ENCODE measurements around the gene CLEC17A.
"Not testable (repeated sequence)": the region's sequence is repeated elsewhere in the genome, so short reads cannot be mapped to it uniquely, and the experiment has no call there.

CLEC17A gene

DNA sequence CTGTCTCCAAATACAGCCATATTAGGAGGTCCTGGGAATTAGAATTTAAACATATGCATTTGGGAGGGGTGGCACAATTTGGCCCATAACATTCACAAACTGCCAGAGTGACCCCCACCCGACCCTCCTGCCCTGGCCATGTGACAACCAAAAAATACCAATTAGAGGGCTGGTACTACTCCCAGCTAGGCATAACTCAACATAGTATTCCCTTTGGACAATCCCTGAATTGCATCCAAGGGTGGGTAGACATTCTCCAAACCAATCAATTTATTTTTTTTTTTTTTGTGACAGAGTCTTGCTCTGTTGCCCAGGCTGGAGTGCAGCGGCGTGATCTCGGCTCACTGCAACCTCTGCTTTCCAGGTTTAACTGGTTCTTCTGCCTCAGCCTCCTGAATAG lies 29.8 kb downstream of the CLEC17A start:
- Histone ChIP-seq H3K4me1 (ENCODE audit: control insufficient read depth, insufficient read depth, low read length) (no peaks in the 10 kb centered on the region), H3K27me3 (ENCODE audit: control insufficient read depth, insufficient read depth, low read length, poor library complexity, severe bottlenecking) (no peaks in the 10 kb centered on the region), H3K4me3 (ENCODE audit: insufficient read depth, low read depth, low read length) (no peak overlapping the region), H3K36me3 (ENCODE audit: control insufficient read depth, insufficient read depth, low read length) (no peaks in the 10 kb centered on the region), H3K27ac (ENCODE audit: insufficient read depth, low read depth, low read length, poor library complexity, severe bottlenecking) (no peak overlapping the region), H3K9me3 (ENCODE audit: control insufficient read depth, low read length) (peaks cover 10% of the 10 kb centered on the region)
- WGBS, 2 experiments = 82% methylated on average over 4 of the region's 4 CpGs

DNA sequence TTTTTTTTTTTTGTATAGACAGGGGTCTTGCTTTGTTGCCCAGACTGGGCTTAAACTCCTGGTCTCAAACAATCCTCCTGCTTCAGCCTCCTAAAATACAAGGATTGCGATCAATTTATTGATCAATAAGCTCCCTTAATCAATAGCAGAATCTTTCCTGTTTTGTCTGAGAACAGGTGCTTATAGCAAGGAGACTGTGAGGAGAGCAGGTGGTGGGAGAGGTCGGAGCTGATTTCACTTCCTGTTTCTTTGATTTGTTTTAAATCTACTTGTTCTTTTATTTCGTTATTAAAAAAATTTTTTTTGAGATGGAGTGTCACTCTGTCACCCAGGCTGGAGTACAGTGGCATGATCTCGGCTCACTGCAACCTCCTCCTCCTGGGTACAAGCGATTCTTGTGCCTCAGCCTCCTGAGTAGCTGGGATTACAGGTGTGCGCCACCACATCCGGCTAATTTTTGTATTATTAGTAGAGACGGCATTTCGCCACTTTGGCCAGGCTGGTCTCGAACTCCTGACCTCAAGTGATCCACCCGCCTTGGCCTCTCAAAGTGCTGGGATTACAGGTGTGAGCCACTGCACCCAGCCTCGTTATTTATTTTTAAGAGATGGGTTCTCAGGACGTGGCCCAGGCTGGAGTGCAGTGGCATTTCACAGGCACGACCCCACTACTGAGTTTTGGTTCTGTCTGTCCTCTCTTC lies 30.7 kb downstream of the CLEC17A start:
- H3K4me1 ChIP-seq (ENCODE audit: control insufficient read depth, insufficient read depth, low read length); H3K36me3 ChIP-seq (ENCODE audit: control insufficient read depth, insufficient read depth, low read length); H3K4me3 ChIP-seq (ENCODE audit: insufficient read depth, low read depth, low read length); H3K27me3 ChIP-seq (ENCODE audit: control insufficient read depth, insufficient read depth, low read length, poor library complexity, severe bottlenecking); H3K27ac ChIP-seq (ENCODE audit: insufficient read depth, low read depth, low read length, poor library complexity, severe bottlenecking): not testable (repeated sequence)
- WGBS, 2 experiments = 71 to 72% methylated on average over 14 of the region's 14 CpGs
- H3K9me3 ChIP-seq (ENCODE audit: control insufficient read depth, low read length) = peaks cover 10% of the 10 kb centered on the region

DNA sequence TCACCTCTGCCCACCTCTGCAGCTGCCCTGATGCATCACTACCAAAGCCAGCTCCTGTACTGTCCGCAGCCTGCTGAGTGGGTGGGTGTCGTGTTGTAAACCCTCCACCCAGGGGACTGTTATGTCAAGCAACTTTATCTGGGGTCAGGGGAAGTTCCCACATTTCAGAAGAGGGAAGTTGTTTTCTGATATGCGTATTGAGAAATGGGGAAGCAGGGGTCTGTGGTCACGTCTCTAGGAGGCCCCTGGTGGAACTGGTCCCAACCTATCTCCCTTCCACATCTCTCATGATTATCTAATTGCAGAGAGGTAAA lies 31.2 kb downstream of the CLEC17A start:
- Histone ChIP-seq H3K4me3 (ENCODE audit: insufficient read depth, low read depth, low read length) (no peak overlapping the region), H3K27ac (ENCODE audit: insufficient read depth, low read depth, low read length, poor library complexity, severe bottlenecking) (no peak overlapping the region), H3K9me3 (ENCODE audit: control insufficient read depth, low read length) (peaks cover 13% of the 10 kb centered on the region), H3K27me3 (ENCODE audit: control insufficient read depth, insufficient read depth, low read length, poor library complexity, severe bottlenecking) (no peaks in the 10 kb centered on the region), H3K36me3 (ENCODE audit: control insufficient read depth, insufficient read depth, low read length) (no peaks in the 10 kb centered on the region), H3K4me1 (ENCODE audit: control insufficient read depth, insufficient read depth, low read length) (no peaks in the 10 kb centered on the region)
- 72 to 93% methylated on average over 3 to 4 of the region's 4 CpGs for WGBS, 2 experiments

DNA sequence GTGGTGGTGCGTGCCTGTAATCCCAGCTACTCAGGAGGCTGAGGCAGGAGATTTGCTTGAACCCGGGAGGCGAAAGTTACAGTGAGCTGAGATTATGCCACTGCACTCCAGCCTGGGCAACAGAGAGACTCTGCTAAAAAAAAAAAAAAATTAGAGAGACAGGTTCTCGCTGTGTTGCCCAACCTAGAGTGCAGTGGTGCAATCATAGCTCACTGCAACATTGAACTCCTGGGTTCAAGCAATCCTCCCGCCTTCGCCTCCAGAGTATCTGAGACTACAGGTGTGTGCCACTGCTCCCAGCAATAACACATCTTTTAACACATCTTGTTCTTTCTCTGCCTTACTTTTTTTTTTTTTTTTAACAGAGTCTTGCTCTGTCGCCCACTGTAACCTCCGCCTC lies 32.7 kb downstream of the CLEC17A start:
- Histone ChIP-seq H3K9me3 (ENCODE audit: control insufficient read depth, low read length) (peaks cover 12% of the 10 kb centered on the region), H3K27ac (ENCODE audit: insufficient read depth, low read depth, low read length, poor library complexity, severe bottlenecking) (no peak overlapping the region)

DNA sequence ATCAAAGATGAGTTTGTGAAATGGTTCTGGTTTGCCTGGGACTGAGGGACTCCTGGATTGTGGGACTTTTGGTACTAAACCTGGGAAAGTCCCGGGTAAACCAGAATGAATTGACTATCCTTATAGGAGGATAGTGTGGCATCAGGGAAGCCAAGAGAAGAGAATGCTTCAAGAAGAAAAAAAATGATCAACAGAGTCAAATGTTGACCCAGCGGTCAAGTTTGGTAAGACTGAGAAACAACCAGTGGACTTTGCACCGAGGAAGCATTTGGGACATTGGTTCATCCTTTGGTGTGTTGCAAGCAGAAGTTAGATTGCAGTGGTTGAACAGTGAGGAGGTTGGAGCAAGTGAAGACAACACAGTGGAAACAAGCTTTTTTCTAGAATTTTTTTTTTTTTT lies 33.5 kb downstream of the CLEC17A start:
- WGBS, 2 experiments = 77 to 81% methylated on average over 3 of the region's 3 CpGs
- no peak overlapping the region for H3K4me3 ChIP-seq (ENCODE audit: insufficient read depth, low read depth, low read length)
- no peak overlapping the region for H3K27ac ChIP-seq (ENCODE audit: insufficient read depth, low read depth, low read length, poor library complexity, severe bottlenecking)
- H3K4me1 ChIP-seq (ENCODE audit: control insufficient read depth, insufficient read depth, low read length) = no peaks in the 10 kb centered on the region
- H3K36me3 ChIP-seq (ENCODE audit: control insufficient read depth, insufficient read depth, low read length) = no peaks in the 10 kb centered on the region
- peaks cover 9% of the 10 kb centered on the region for H3K9me3 ChIP-seq (ENCODE audit: control insufficient read depth, low read length)
- no peaks in the 10 kb centered on the region for H3K27me3 ChIP-seq (ENCODE audit: control insufficient read depth, insufficient read depth, low read length, poor library complexity, severe bottlenecking)

More for the DNA sequence above, 32.7 kb downstream of the CLEC17A start:
- H3K4me1 ChIP-seq (ENCODE audit: control insufficient read depth, insufficient read depth, low read length) = no peaks in the 10 kb centered on the region
- H3K27me3 ChIP-seq (ENCODE audit: control insufficient read depth, insufficient read depth, low read length, poor library complexity, severe bottlenecking) = no peaks in the 10 kb centered on the region
- H3K36me3 ChIP-seq (ENCODE audit: control insufficient read depth, insufficient read depth, low read length) = no peaks in the 10 kb centered on the region
- H3K4me3 ChIP-seq (ENCODE audit: insufficient read depth, low read depth, low read length) = no peak overlapping the region
- 89 to 91% methylated on average over 8 of the region's 8 CpGs for WGBS, 2 experiments

DNA sequence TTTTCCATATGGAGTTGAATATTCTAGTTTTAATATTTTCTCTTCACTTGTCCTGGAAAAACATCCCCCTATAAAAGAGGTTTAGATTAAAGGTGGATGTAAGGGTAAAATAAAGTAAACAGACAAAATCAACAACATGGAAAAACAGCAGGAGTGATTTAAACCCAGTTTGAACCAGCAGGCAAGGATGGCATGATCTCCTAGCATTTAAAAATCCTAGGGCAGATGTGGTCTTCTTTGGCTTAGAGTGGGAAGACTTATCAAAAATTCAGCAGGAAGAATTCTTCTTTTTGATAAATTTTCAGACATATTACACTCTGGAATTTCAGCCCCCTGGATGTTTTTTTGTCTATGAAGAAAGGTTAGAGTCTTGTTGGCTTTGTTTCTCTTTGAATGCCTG lies 36.5 kb downstream of the CLEC17A start:
- Histone ChIP-seq H3K9me3 (ENCODE audit: control insufficient read depth, low read length) (peaks cover 7% of the 10 kb centered on the region), H3K4me1 (ENCODE audit: control insufficient read depth, insufficient read depth, low read length) (no peaks in the 10 kb centered on the region), H3K27me3 (ENCODE audit: control insufficient read depth, insufficient read depth, low read length, poor library complexity, severe bottlenecking) (no peaks in the 10 kb centered on the region), H3K36me3 (ENCODE audit: control insufficient read depth, insufficient read depth, low read length) (no peaks in the 10 kb centered on the region), H3K27ac (ENCODE audit: insufficient read depth, low read depth, low read length, poor library complexity, severe bottlenecking) (no peak overlapping the region), H3K4me3 (ENCODE audit: insufficient read depth, low read depth, low read length) (no peak overlapping the region)

DNA sequence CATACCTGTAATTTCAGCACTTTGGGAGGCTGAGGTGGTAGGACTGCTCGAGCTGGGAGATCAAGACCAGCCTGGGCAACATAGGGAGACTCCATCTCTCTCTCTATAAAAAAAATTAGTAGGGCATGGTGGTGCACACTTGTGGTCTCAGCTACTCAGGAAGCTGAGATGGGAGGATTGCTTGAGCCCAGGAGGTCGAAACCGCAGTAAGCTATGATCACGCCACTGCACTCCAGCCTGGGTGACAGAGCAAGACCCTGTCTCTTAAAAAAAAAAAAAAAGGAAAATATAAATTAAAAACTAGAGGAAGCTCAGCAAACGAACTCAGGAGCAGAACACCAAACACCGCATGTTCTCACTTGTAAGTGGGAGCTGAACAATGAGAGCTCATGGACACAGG lies 41.6 kb downstream of the CLEC17A start:
- H3K4me3 ChIP-seq (ENCODE audit: insufficient read depth, low read depth, low read length); H3K27ac ChIP-seq (ENCODE audit: insufficient read depth, low read depth, low read length, poor library complexity, severe bottlenecking); H3K9me3 ChIP-seq (ENCODE audit: control insufficient read depth, low read length); H3K36me3 ChIP-seq (ENCODE audit: control insufficient read depth, insufficient read depth, low read length); H3K27me3 ChIP-seq (ENCODE audit: control insufficient read depth, insufficient read depth, low read length, poor library complexity, severe bottlenecking); H3K4me1 ChIP-seq (ENCODE audit: control insufficient read depth, insufficient read depth, low read length): not testable (repeated sequence)
- 76% methylated on average over 6 of the region's 6 CpGs for whole genome bisulfite sequencing, 2 experiments

DNA sequence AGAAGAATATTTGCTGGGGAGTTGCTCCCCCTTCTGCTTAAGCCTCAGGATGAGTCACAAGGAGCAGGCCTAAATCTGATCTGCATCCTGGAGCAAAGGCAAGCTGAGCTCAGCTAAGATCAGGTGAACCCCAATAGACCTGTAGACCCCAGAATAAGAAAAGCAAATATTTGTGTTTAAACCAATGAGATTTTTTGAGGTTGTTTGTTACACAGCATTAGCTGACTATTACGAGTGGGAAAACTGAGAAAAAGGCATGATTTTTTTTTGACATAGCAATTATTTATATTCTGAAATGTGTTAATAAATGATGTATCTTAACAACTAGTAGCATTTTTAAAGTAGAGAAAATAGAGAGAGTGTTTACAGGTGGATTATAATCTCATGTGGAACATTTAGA lies 46.7 kb downstream of the CLEC17A start:
- H3K4me3 ChIP-seq (ENCODE audit: insufficient read depth, low read depth, low read length) = no peak overlapping the region
- peaks cover 7% of the 10 kb centered on the region for H3K9me3 ChIP-seq (ENCODE audit: control insufficient read depth, low read length)
- no peak overlapping the region for H3K27ac ChIP-seq (ENCODE audit: insufficient read depth, low read depth, low read length, poor library complexity, severe bottlenecking)
- no peaks in the 10 kb centered on the region for H3K27me3 ChIP-seq (ENCODE audit: control insufficient read depth, insufficient read depth, low read length, poor library complexity, severe bottlenecking)
- no peaks in the 10 kb centered on the region for H3K4me1 ChIP-seq (ENCODE audit: control insufficient read depth, insufficient read depth, low read length)
- WGBS, 2 experiments = 70 to 100% methylated on average over 1 of the region's 1 CpG
- no peaks in the 10 kb centered on the region for H3K36me3 ChIP-seq (ENCODE audit: control insufficient read depth, insufficient read depth, low read length)

DNA sequence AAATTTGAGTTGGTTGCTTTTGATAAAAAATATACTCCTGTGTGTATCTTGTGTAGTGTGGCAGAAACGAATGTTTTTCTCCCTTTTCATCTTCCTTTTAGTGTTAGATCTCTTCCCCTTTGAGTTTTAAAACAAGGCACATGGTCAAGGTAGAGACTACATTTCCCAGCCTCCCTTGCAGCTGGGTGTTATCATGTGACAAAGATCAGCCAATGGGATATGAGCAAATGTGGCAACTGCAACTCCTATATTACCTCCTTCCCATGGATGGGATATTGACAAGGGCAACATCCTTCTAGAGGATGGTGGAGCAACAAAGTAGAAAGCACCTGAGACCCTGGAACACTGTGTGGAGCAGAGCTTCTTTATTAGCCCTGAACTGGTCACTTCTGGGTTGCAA lies 49.4 kb downstream of the CLEC17A start:
- Histone ChIP-seq H3K4me1 (ENCODE audit: control insufficient read depth, insufficient read depth, low read length) (no peaks in the 10 kb centered on the region), H3K9me3 (ENCODE audit: control insufficient read depth, low read length) (peaks cover 11% of the 10 kb centered on the region), H3K36me3 (ENCODE audit: control insufficient read depth, insufficient read depth, low read length) (no peaks in the 10 kb centered on the region), H3K27me3 (ENCODE audit: control insufficient read depth, insufficient read depth, low read length, poor library complexity, severe bottlenecking) (no peaks in the 10 kb centered on the region), H3K4me3 (ENCODE audit: insufficient read depth, low read depth, low read length) (no peak overlapping the region), H3K27ac (ENCODE audit: insufficient read depth, low read depth, low read length, poor library complexity, severe bottlenecking) (no peak overlapping the region)
- WGBS, 2 experiments = 9 to 22% methylated on average over 1 of the region's 1 CpG

DNA sequence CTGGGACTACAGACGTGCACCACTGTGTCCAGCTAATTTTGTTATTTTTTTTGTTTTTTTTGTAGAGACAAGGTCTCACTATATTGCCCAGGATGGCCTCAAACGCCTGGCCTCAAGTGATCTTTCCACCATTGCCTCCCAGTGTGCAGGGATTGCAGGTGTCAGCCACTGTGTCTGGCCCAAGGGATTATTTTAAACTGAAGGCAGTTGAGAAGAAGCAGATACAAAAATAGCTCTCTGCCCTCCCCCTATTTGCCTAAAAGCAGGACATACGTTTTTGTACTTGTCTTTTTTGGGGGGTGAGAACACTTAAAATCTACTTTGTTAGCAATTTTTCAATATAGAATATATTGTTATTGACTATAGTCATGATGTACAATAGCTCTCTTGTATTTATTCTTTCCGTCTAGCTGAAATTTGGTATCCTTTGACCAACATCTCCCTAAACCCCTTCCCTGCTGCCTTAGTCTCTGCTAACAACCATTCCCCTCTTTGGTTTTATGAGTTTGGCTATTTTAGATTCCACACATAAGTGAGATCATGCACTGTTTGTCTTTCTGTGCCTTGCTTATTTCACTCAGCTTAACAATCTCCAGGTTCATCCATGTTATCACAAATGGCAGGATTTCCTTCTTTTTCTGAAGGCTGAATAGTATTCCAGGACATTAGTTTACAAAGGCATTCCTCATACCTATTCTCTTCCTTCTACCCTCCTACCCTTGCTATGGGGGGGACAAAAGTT lies 56.8 kb downstream of the CLEC17A start:
- Histone ChIP-seq H3K9me3 (ENCODE audit: control insufficient read depth, low read length) (peaks cover 16% of the 10 kb centered on the region), H3K4me1 (ENCODE audit: control insufficient read depth, insufficient read depth, low read length) (no peaks in the 10 kb centered on the region), H3K27me3 (ENCODE audit: control insufficient read depth, insufficient read depth, low read length, poor library complexity, severe bottlenecking) (no peaks in the 10 kb centered on the region), H3K27ac (ENCODE audit: insufficient read depth, low read depth, low read length, poor library complexity, severe bottlenecking) (no peak overlapping the region), H3K36me3 (ENCODE audit: control insufficient read depth, insufficient read depth, low read length) (no peaks in the 10 kb centered on the region), H3K4me3 (ENCODE audit: insufficient read depth, low read depth, low read length) (no peak overlapping the region)
- WGBS, 2 experiments = 59 to 60% methylated on average over 3 to 4 of the region's 4 CpGs

Data from ectodermal cell (in vitro differentiated cells).